ENCODE data around the gene C12orf42. TPM values are rescaled to one million over a fixed set of nuclear protein-coding genes. Genes with fewer than 3 reads are reported as not detected.

Gene C12orf42
- total RNA-seq, 1 experiment from 2014 or later: not detected

DNA sequence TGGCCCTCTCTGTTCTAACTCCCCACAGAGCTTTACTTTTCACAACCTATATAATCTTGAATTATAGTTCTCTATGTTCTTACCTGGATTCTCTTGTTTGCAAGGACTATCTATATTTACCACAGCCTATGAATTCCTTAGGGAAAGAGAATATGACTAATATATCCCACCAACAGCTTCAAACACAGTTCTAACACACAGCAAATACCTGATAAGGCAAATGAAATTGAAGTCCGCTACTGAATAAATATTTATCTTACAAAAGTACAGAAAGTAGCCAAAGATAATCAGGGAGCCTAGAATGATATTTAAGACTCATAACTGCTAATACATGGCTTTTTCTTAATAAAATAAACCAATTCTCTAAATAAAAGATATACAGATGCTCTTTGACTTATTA is 165.1 kb downstream of the C12orf42 start:
- no peak overlapping the region for H3K4me2 ChIP-seq (ENCODE audit: insufficient read depth, insufficient read length, low read length)
- no peak overlapping the region for H3K23ac ChIP-seq (ENCODE audit: insufficient read length, low read depth, low read length)
- no peaks in the 10 kb centered on the region for H3K4me1 ChIP-seq (ENCODE audit: insufficient read depth, low read length)
- H4K5ac ChIP-seq (ENCODE audit: insufficient read length, low read depth, low read length): no peak overlapping the region
- H3K56ac ChIP-seq (ENCODE audit: insufficient read length, low read depth, low read length): no peak overlapping the region
- DNase-seq: no peak
- H4K20me1 ChIP-seq (ENCODE audit: control insufficient read depth, insufficient read depth, insufficient read length): no peaks in the 10 kb centered on the region
- H3K27me3 Mint-ChIP-seq (ENCODE audit: low read depth): no peaks in the 10 kb centered on the region
- H3K27ac ChIP-seq (ENCODE audit: insufficient read length, low read depth, low read length): no peak overlapping the region
- peaks cover 10 to 16% of the 10 kb centered on the region in 2 experiments for H3K4me1 Mint-ChIP-seq
- no peaks in the 10 kb centered on the region for H3K36me3 Mint-ChIP-seq (ENCODE audit: insufficient read depth in 1 of 3, low read depth in 3 of 3)
- no peaks in the 10 kb centered on the region for H3K27me3 ChIP-seq (ENCODE audit: insufficient read depth, low read length)
- no peak for TF ChIP-seq CTCF (conservative IDR thresholded peaks at IDR 0.05)
- no peak overlapping the region for H3K27ac Mint-ChIP-seq
- no peaks in the 10 kb centered on the region for H3K23me2 ChIP-seq (ENCODE audit: insufficient read length, low read depth, low read length, poor library complexity, severe bottlenecking)
- no peak overlapping the region for H3K4me3 Mint-ChIP-seq
- H3K14ac ChIP-seq (ENCODE audit: insufficient read depth, low read length): no peak overlapping the region
- H2BK120ac ChIP-seq (ENCODE audit: low read depth, low read length, poor library complexity, severe bottlenecking): no peak overlapping the region
- no peaks in the 10 kb centered on the region for H3K79me2 ChIP-seq (ENCODE audit: insufficient read depth, low read length)
- no peak overlapping the region for H4K91ac ChIP-seq (ENCODE audit: insufficient read length, low read depth, low read length)
- no peak overlapping the region for H2AK5ac ChIP-seq (ENCODE audit: insufficient read length, low read length)
- H2BK12ac ChIP-seq (ENCODE audit: insufficient read length, low read depth, low read length): no peak overlapping the region
- H2BK15ac ChIP-seq (ENCODE audit: low read depth, low read length): no peak overlapping the region
- no peak overlapping the region for H3T11ph ChIP-seq (ENCODE audit: low read length)
- no peak overlapping the region for H2AFZ ChIP-seq (ENCODE audit: low read length)
- no CpG with 5 or more reads among the region's 1 CpG for WGBS (ENCODE audit: extremely low coverage, insufficient read length, low lambda C conversion rate)
- H3K18ac ChIP-seq (ENCODE audit: insufficient read length, low read depth, low read length): no peak overlapping the region
- no peak overlapping the region for H3K9ac ChIP-seq (ENCODE audit: extremely low read depth, insufficient read length, low read length)
- H3K9me3 ChIP-seq (ENCODE audit: control insufficient read depth, low read depth, low read length): no peaks in the 10 kb centered on the region
- H3K4ac ChIP-seq (ENCODE audit: low read depth, low read length): no peak overlapping the region
- no peaks in the 10 kb centered on the region for H3K9me3 Mint-ChIP-seq
- H3K79me1 ChIP-seq (ENCODE audit: insufficient read depth, low read depth, low read length, poor library complexity, severe bottlenecking): no peaks in the 10 kb centered on the region
- no peak overlapping the region for H2BK5ac ChIP-seq (ENCODE audit: insufficient read length, low read length)
- no peak overlapping the region for H4K8ac ChIP-seq (replicated peaks; ENCODE audit: insufficient read length, low read depth, low read length)
- H2BK20ac ChIP-seq (ENCODE audit: low read depth, low read length, poor library complexity, severe bottlenecking): no peak overlapping the region
